Cortex of kidney (tissue), 1 donor: ENCODE data around the gene CASK.

Experiments used
- DNase-seq: peaks from one replicate; lab custom pipeline; 2025; lab: John Stamatoyannopoulos, UW

The CASK gene

GRCh38 chrX:41827886-41828285 lies 95.5 kb downstream of the CASK start:
- DNase-seq, result no peak

- DNase-seq, result no peak
Measured at GRCh38 chrX:41825796-41826195, 97.6 kb downstream of the CASK start.

- no peak for DNase-seq
Measured at GRCh38 chrX:41824551-41824950, 98.8 kb downstream of the CASK start.

DNA sequence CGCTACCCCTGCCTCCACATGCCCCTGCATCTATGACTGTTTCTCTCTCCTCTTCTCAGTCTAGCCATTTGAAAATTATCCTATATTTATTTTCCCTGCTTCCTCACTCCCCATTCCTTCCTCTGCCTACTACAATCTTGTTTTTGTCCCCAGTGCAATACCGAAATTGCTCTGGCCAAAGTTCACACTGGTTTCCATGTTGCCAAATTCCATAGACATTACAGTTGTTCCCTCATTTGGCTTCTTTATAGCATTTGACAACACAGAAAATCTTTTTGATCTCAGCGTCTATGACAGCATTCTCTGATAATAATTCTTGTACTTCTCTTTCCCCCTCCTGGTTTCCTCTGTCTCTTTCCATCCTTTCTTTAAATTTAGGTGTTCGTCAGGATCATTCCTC lies 100.0 kb downstream of the CASK start:
- no peak for DNase-seq

- DNase-seq, result no peak
Measured at GRCh38 chrX:41822892-41823291, 100.5 kb downstream of the CASK start.

DNA sequence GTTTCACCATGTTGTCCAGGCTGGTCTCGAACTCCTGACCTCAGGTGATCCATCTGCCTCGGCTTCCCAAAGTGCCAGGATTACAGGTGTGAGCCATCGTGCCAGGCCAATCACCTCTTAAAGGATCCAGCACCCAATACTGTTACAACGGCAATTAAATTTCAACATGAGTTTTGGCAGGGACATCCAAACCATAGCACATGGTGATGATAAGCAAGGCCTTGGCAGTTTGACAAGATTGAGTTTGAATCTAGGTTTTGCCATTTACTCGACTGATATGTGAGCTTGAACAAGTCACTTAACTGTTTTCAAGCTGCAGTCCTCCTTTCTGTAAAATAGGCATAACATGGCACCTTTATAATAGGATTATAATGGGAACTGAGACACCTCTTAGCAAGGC lies 115.3 kb downstream of the CASK start:
- DNase-seq, result no peak

GRCh38 chrX:41802958-41803357 lies 120.4 kb downstream of the CASK start:
- DNase-seq, result no peak

DNA sequence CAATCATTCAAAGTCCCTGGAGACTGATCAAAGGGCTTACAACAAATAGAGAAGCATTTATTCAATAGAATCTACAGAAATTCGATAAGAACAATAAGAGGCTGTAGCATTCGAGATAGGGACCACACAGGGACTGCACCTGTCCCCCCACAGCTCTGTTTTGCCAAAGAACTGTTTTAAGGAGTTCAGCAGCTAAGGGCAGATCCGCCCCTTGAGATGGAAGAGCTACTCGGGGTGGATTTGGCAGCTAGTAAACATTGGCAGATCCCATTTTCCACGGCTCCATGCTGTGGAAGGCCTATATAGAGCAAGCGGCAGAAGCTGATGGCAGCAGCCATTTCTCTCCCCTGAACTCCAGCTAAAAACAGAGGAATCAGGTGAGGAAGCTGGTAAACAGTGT lies 123.7 kb downstream of the CASK start:
- no peak for DNase-seq

GRCh38 chrX:41796577-41796976 lies 126.8 kb downstream of the CASK start:
- no peak for DNase-seq

DNA sequence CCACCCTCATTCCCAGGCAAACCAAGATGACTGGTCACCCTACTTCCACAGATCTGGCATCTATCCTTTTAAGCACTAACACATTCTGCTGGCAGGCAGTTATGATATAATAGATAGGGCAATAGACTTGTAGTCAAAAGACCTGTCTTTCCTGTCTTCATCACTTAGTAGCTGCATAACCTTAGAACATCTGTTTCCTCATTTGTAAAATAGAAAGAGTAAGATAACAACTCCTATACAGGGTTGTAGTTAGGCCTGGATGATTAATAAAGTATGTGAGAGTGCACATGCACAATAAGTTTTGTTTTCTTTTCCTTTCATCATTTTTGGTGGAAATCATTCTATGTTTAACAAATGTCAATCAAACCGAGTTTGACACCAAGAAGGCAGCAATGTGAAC lies 127.3 kb downstream of the CASK start:
- DNase-seq, result no peak

GRCh38 chrX:41789374-41789773 lies 134.0 kb downstream of the CASK start:
- no peak for DNase-seq

GRCh38 chrX:41785685-41786084 lies 137.7 kb downstream of the CASK start:
- no peak for DNase-seq

- DNase-seq, result no peak
Measured at GRCh38 chrX:41781500-41781899, 141.9 kb downstream of the CASK start.

DNA sequence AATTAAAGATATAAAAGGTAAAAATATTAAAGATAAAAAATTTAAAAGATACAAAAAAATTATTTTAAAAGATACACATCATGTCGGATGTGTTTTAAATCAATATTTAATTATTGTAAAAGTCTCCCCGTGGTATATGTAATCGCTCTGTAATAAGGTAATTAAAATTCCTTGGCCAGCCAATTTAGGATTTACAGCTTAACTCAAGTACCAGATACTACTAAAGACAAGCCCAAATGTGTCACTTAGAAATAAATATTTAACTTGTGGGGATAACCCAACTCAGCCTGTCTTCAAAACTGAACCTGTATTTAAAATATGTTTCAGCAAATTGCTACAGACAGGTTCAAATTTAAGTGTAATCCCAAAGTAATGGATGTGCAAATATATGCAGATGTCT lies 143.4 kb downstream of the CASK start:
- DNase-seq, result no peak

- DNase-seq, result no peak
Measured at GRCh38 chrX:41779030-41779564, 144.3 kb downstream of the CASK start.

DNA sequence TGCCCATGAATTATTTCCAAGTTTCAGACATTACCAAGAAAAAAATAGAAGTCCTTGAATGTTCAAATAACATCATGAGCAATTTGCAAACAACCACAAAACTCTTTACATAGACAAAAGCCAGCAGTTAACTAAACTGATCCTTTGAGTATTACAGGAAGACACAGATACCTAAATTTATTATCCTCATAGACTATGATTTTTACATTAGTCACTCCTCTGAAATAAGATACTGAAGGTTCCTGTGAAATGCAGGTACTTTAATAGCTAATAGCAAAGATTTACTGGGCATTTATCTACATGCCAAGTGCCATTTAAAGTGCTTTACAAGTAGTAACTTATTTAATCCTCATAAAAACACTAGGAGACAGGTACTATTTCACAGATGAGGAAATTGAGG lies 161.7 kb downstream of the CASK start:
- DNase-seq, result no peak

DNA sequence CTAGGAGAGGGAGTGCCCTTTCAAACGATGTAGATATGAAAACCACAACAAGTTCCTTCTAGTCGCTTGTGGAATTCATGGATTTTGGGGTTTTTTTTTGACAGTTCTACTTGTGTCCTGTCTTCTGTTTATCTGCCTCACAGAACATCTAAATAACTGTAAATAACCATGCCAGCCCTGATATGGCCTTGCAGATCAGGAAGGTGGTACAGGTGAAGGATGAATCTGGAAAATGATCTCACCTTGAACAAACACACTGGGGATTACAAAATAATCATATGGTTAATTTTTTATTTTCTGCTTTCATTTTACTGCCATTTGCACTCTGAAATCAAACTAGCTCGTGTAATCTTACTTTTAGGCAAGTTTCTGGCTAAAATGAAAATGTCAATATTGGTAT lies 162.2 kb downstream of the CASK start:
- no peak for DNase-seq

- DNase-seq, result no peak
Measured at GRCh38 chrX:41759817-41760216, 163.5 kb downstream of the CASK start.

DNA sequence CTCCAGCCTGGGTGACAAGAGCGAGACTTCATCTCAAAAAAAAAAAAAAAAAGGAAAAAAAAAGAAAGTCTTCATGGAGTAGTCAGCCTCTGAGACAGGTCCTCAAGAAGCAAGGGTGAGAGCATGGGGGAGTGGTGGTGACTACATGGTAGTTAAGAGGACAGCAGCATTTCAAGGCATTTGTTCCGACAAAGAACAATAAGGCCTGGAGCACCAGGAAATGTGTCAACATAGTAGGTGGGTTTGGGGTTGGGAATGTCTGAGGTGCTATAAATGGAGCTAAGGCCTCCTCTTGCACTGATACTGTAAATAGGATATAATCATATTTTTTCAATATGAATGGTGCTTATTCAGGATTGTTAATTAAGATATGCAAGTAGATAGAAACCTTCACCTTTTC lies 165.0 kb downstream of the CASK start:
- DNase-seq, result no peak

GRCh38 chrX:41750716-41751115 lies 172.6 kb downstream of the CASK start:
- no peak for DNase-seq

- no peak for DNase-seq
Measured at GRCh38 chrX:41739871-41740270, 183.5 kb downstream of the CASK start.

DNA sequence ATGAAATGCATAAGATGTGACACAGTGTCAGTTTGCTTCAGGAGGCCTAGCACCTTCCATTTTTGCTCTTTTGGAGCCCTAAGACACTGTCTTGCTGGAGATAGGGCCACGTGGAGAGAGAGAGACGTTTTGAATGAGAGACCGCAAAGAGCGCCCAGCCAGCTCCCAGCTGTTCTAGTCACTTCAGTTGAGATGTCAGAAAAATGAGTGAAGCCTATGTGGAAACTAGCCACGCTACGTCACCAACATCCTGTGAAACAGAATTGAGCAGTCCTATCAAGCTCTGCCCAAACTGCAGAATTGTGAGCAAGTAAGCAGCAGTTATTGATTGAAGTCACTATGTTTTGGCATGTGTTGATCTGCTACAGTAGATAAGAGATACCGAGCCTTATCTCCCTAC lies 186.3 kb downstream of the CASK start:
- DNase-seq, result no peak

GRCh38 chrX:41734530-41734929 lies 188.8 kb downstream of the CASK start:
- DNase-seq, result no peak

DNA sequence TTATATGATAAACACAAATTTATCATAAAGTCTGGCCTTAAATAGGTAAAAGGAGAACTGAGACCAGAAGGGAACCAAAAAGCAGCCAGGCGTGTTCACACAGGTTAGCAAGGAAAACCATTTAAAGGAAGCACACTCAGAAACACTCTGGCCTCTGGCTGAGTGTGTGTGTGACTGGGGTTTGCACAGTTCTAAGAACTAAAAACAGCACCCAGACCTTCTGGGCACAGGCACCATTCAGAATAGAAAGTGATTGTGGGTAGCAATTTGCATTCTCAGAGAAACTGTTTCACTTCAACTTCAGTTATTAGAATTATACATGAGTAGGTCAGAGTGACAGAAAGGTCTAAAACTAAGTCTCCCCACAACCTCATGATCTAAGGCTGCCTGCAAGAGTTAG lies 189.4 kb downstream of the CASK start:
- DNase-seq, result no peak

- DNase-seq, result no peak
Measured at GRCh38 chrX:41732260-41732659, 191.1 kb downstream of the CASK start.
